NCI-H128 (cell line): ENCODE data around the gene LRRTM1.
A peak's percentile ranks its signal among the peaks of the same experiment; 100 is the strongest.

Experiments
- DNase-seq: peaks from one replicate; lab custom pipeline; 2025; ENCODE audit not compliant: unreplicated experiment; lab: John Stamatoyannopoulos, UW

The LRRTM1 gene, protein sequence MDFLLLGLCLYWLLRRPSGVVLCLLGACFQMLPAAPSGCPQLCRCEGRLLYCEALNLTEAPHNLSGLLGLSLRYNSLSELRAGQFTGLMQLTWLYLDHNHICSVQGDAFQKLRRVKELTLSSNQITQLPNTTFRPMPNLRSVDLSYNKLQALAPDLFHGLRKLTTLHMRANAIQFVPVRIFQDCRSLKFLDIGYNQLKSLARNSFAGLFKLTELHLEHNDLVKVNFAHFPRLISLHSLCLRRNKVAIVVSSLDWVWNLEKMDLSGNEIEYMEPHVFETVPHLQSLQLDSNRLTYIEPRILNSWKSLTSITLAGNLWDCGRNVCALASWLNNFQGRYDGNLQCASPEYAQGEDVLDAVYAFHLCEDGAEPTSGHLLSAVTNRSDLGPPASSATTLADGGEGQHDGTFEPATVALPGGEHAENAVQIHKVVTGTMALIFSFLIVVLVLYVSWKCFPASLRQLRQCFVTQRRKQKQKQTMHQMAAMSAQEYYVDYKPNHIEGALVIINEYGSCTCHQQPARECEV

GRCh38 chr2:80303909-80304837 is at the start of gene LRRTM1:
Gene LRRTM1 (minus strand): TSS chr2:80304752. CDS start chr2:80303819, 933 bp downstream.
- DNase-seq, result no peak

GRCh38 chr2:80351231-80351630 is 46.7 kb upstream of the LRRTM1 start:
- no peak for DNase-seq

DNA sequence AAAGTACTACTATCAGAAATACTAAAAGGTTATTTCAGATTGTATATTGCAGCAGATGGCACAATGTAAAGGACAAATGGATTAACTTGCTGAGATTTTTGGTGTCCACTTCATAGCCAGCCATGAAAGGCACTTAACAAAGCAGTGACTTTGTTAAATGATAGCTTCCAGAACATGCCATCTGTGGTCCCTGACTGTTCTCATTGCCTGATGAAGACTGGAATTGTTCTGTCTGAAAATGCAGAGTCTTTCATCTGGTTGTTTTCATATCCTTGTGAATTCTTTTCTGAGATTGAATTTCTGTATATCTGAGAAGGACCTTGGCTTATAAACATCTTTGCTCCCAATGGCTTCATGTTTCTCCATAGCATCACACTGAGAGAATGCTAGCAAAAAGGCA is 44.4 kb upstream of the LRRTM1 start:
- no peak for DNase-seq

GRCh38 chr2:80348078-80348477 is 43.5 kb upstream of the LRRTM1 start:
- DNase-seq, result no peak

- DNase-seq, result no peak
These were observed 35.5 kb upstream of the LRRTM1 start for GRCh38 chr2:80340022-80340421.

GRCh38 chr2:80338794-80339193 is 34.2 kb upstream of the LRRTM1 start:
- no peak for DNase-seq

DNA sequence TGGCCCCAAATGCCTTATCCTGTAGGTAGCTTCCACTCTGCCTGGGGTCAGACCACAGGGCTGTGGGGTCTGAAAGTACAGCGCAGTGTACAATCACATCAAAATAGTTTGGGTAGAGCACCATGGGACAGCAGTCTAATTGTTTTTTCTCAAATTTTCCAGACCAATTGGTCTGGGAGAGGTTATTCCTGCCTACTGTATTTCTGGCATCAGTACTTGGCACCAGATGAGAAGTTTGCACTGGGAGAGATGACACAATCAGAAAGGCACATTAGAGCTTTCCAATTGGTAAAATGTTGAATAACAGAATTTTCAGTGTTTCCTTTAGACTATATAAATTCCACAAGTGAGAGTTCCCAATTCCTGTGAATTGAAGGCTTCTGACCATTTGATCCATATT is 30.9 kb upstream of the LRRTM1 start:
- no peak for DNase-seq

GRCh38 chr2:80333886-80334285 is 29.3 kb upstream of the LRRTM1 start:
- DNase-seq, result no peak

GRCh38 chr2:80330527-80331450 is 26.2 kb upstream of the LRRTM1 start:
- no peak for DNase-seq

DNA sequence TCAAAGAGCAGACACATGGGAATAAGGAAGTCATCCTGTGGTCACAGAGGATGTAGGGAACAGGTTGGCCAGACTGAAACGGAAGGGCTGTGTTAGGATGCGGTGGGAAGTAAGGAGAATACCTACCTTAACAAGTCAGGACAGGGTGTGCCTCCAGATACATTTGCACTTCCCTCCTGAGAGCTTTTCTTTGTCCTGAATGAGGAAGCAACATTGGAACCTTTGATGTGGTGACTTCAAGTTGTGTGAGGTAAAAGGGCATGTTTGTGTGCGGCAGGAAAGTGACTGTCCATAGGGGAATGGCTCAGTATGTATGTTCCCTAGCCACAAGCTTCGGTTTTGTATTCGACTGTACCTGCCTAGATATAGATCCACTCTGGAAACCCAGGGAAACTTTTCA is 24.9 kb upstream of the LRRTM1 start:
- DNase-seq, result no peak

GRCh38 chr2:80328159-80328571 is 23.6 kb upstream of the LRRTM1 start:
- no peak for DNase-seq

DNA sequence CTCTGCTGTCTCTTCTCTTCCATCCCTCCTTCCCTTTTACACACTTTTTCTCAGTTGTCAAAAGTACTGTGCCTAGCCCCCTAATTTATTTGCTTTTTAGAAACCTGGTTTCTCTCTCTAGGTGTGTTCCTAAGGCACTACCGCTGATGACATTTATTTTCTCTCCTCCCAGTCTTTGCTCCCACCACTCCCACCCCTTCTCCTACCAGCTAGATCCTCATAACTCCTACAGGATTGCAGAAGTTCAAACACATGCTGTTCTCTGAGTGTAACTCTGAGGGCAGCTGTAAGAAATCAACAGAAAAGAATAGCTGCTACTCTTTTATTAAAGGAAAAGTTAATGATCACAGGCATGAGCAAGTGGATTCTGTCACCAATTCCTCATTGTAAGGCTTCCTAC is 22.3 kb upstream of the LRRTM1 start:
- DNase-seq, result no peak

DNA sequence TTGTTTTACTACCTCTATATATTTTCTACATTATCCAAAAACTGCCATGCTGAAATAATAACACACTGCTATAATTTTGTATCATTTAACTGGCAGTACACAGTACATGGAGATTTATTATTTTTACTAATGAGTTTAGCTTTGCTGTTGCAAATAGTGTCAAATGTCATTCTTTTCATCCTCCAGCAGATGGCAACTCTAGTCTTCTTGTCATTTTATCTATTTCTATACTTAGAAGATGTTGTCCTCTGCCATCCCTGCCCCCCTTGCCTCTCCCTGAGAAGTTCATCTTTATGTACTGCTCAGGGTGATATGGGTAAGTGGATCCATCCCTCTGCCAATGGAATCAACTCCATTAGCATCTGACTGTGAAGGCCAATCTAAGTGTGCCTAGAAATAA is 21.7 kb upstream of the LRRTM1 start:
- peak; percentile 10 for DNase-seq

DNA sequence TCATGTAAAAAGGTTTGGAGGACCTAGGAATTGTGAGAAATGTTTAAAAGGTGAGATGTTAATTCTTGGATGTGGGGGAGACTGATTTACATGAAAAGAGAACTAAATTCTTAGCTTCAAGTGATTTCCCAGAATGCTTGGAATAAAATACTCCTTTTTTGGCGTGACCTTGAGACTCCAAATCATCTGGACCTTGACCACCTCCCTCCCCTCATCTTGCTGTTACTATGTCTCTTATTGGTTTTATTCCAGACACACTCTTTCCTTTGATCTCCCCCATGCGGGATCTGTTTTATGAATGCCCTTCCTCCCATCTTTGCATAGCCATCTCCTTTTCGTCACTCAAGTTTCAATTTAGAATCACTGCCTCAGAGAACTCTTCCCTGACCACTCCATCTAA is 20.0 kb upstream of the LRRTM1 start:
- DNase-seq, result no peak

DNA sequence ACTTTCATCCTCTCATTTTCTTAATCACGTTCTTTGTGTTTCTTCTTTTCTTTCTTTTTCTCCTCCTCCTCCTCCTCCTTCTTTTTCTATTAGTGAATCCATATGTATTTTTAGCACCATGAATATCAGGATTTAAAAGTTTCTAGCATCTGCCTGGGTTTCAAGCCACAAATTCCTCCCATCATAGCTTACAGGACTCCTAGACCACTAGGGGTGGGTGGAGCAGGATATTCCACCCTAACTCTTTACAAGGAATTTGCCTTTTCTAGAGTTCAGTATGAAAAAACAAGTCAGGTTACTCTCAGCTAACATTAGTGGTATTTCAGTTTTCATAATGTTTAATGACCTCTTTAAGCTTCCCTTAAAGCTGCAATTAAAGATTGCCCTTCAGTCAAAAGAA is 19.1 kb upstream of the LRRTM1 start:
- no peak for DNase-seq

- DNase-seq, result no peak
These were observed 18.4 kb upstream of the LRRTM1 start for GRCh38 chr2:80322958-80323357.

GRCh38 chr2:80322311-80322920 is 17.9 kb upstream of the LRRTM1 start:
- no peak for DNase-seq

- DNase-seq, result no peak
These were observed 7.8 kb upstream of the LRRTM1 start for GRCh38 chr2:80312282-80312839.

GRCh38 chr2:80311304-80311703 is 6.8 kb upstream of the LRRTM1 start:
- DNase-seq, result no peak
